HG02943 (cell line): Measurements from ENCODE around the gene DENND5A.
"Not testable (repeated sequence)": the region's sequence is repeated elsewhere in the genome, so short reads cannot be mapped to it uniquely, and the experiment has no call there.

Experiments used
- ATAC-seq: cut with Tn5 transposase; IDR thresholded peaks from one replicate; pipeline ENCODE4 v1.9.1; 2021; ENCODE audit warnings: mild to moderate bottlenecking, low read depth, moderate library complexity; ENCODE audit not compliant: unreplicated experiment

DENND5A gene

DNA sequence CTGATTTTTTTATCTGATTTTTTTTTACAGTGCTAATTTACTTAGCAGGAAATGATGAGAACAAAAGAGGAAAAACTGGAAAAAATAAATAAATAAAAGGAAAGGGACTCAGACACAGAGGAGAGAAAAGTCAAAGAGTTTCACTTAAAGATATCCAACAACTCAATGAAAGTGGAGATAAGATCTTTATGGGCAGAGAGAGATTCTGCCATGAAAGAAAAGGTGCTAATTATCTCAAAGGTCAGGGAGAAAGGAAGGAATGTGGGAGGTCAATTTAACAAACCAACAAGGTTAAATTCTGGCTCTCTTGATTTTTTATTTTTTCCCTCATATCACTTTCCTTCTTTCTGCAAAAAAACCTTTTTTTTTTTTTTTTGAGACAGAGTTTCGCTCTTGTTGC lies 86.0 kb downstream of the DENND5A start:
- ATAC-seq: no peak

DNA sequence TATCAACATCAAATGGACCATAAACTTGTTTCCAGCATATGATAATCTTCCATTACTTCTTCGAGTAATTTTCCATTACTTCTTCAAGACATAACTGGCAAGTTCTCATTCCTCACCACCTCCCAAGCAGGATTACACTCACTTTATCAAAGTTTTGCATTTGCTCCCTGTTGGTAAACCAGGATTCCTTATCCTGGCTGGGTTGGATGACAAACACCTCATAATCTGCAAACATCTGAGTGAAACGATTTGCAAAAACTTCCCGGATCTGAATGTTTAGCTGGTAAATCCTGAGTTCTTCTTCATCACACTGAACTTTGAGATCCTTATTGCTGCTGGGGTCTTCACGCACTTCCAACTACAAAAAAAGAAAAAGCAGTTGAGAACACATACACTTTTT lies 86.4 kb downstream of the DENND5A start:
- no peak for ATAC-seq

DNA sequence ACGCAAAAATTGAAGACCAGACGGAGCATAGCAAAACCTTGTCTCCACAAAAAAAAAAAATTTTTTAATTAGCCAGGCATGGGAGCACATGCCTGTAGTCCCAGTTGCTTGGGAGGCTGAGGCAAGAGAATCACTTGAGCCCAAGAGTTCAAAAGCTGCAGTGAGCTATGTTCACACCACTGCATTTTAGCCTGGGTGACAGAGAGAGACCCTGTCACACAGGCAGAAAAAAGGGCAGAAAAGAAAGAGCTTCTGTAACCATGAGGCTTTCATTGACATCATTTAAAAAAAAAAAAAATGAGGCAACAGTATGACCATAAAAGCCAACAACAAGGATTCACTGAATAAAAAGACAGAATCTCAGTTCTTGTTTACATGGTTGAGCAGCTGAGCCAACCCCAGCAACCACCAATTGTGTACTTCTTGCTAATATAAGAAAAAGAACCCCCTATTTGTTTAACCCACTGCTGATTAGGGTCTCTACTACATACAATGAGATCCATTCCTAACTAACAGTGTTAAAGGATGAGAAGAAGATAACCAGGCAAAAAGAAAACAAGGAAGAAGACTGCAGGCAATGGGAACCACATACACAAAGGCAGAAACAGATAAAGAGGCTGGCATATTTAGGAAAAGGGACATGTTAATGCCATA lies 87.6 kb downstream of the DENND5A start:
- no peak for ATAC-seq

DNA sequence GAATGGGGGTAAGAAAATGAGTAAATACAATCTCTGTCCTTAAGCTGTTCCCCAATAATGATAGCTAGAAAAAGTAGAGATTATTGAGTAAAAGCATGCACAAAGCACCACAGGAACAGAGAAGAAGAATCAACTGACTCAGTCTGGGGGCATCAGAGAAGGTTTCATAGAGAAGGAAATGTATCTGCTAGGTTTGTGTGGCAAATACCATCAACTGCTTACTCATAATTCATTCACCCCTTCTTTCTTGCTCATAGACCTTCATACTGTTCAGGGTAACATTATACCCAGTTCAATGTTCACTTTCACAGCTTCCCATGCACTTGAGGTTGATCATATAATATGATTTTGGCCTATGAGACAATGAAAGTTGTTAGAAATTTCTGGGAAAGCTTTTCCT lies 88.6 kb downstream of the DENND5A start:
- ATAC-seq: no peak

DNA sequence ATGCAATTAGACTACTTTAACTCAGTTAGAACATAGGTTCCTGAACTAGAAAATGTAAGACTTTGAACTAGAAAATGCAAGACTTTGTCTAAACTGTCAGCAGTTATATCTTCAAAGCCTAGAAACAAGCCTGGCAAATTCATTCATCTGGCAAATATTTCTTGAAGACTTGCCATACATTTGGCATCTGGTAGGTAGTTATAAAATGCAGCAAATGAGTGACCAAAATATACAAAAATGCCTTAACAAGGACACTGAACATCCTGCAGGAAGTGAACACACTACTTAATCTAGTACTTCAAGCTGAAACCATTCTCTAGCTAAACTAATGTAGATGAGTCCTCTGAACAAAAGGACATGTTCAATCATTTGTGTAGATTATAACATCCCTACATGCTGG lies 89.0 kb downstream of the DENND5A start:
- no peak for ATAC-seq

DNA sequence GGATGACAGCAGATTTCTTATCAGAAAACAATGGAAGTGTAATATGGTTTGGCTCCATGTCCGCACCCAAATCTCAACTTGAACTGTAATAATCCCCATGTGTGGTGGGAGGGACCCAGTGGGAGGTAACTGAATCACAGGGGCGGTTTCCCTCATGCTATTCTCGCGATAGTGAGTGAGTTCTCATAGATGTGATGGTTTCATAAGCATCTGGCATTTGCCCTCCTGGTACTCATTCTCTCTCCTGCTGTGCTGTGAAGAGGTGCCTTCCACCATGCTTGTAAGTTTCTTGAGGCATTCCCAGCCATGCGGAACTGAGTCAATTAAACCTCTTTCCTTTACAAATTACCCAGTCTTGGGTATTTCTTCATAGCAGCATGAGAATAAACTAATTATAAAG lies 92.8 kb downstream of the DENND5A start:
- ATAC-seq: no peak

DNA sequence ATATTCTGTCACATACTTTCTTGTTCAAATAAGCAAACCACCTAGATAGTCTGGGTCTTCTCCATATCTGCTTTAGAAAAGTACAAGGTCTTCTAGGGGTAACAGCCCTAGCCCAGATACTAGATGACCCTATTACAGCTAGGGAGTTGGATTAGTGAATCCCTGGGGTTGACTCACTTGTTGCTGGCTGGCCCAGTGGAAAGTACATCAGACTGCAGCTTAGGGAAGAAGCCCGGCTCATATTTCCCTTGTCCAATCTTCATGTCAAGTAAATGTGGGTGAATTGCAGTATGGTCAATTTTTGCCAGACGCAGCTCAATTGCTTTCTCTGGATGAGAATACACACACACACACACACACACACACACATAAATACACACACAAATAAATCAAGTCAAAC lies 94.7 kb downstream of the DENND5A start:
- ATAC-seq: no peak

DNA sequence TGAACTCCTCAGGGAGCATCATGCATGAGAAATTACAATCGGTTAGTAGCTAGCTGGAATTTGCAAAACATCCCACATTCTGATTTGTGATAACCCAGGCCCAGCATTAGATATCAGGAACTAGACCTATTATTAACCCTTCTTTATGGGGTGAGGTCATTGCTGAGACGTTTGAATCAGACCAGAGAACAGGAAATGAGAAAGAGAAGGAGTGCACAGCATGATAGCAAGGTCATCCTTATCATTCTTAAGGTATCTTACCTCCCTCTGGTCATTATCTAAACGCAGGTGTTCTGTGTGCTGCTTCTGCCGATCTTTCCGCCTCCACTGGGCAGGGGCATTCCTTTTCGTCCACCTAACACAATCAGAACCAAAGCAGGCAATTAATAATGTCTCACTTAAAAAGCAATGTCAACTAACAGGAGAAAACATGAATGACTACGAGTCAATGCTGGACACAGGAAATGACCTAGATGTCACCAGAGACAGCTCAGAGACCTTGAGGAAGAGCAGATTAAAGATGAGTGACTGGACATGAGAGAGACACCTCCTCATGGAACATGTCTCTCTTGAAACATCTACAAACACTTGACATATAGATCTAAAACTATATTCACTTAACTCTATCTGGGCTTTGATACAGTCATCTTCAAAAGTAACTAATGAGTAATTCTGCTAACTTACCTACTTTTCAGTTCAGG lies 95.4 kb downstream of the DENND5A start:
- ATAC-seq: no peak

DNA sequence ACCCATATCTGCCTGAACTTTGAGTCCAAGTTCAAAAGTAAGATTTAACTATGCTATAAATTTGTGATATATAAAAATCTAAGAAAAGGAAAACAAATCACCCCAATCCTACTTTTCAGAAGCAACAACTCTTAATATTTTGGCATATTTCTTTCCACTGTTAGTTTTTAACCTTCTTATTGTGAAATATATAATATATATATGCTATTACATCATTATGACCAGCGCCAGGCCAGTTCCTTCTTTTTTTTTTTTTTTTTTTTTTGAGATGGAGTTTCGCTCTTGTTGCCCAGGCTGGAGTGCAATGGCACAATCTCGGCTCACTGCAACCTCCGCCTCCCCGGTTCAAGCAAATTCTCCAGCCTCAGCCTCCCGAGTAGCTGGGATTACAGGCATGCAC lies 103.2 kb downstream of the DENND5A start:
- ATAC-seq: not testable (repeated sequence)

DNA sequence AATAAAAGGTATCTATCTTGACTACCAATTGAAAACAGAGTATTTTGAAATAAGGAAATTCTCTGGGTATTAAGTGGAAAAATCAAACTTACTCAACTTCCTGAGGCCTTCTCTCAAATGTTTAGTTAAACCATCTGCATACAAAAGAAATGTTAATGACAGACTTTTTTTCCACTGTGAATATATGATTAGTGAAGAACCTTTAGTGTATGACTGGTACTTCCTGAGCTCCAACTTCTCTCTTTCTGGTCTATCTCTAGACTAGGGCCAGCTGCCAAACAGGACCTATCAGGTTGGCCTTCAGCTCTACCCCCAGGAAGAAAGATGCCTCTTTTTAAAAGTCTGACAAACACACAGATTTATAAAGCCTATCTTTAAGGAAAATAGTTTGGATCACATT lies 105.0 kb downstream of the DENND5A start:
- no peak for ATAC-seq

DNA sequence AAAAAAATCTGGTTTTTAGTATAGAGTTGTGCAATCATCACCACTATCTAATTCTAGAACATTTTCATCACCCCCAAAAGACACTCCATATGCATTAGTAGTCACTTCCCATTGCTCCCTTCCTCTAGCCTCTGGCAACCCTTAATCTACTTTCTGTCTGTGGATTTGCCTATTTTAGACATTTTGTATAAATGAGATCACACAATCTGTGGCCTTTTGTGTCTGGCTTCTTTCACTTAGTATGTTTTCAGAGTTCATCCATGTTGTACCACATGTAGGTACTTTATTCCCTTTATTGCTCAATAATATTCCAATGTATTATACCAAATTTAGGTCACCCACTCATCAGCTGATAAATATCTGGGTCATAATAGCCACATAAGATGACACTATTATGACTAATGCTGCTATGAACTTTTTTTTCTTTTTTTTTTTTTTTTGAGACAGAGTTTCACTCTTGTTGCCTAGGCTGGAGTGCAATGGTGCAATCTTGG lies 106.2 kb downstream of the DENND5A start:
- no peak for ATAC-seq

DNA sequence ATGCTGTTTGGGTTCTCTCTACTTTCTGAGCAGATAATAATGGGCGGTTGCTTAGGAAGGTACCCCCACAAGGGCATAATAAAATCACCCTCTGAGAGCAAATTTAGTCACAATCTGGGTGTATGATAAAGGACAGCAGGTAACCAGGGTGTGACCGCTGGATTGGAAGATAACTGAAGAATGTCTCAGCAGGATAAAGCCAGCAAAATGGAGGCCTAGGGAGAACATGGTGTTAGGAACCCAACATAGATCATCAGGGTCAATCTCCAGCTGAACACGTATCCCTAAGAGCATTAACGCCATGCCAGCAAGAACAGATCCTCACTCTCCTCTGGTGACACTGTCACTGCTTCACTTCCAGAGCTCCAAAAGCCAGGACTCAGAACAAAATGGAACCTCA lies 109.2 kb downstream of the DENND5A start:
- no peak for ATAC-seq

DNA sequence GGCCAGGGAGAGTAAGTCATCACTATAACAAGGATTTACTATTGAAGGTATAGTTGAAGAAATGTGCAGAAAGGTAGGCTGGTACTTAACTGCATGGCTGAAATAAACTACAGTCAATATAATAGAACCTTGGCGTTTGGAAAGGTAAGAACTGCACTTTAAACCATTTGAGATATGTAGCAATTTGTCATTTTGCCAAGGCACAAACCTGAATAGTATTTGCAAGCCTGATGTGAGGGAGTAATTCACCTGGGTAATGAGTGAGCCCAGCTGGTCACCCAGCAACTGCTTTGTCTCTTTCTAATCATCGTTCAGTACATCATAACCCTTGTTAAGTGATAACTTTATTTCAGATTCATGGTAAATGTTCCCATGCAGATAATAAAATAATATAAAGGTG lies 111.5 kb downstream of the DENND5A start:
- no peak for ATAC-seq

DNA sequence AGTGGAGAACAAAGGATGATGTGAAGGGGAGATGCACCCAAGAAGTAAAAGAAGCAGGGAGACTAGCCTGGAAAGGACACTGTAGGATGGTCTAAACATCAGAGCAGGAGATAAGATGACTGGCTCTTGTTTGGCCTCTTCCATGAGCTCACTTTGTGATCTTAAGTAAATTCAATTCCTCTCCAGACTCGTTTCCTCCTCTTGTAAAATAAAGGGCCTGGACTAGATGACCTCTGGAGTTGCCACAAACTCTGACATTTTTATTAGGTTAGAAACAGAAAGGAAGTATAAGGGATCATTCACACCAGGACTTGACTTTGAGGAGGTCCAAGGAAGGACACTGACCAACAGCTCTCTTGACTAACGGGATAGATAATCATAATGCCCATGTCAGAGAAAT lies 113.5 kb downstream of the DENND5A start:
- ATAC-seq: no peak

DNA sequence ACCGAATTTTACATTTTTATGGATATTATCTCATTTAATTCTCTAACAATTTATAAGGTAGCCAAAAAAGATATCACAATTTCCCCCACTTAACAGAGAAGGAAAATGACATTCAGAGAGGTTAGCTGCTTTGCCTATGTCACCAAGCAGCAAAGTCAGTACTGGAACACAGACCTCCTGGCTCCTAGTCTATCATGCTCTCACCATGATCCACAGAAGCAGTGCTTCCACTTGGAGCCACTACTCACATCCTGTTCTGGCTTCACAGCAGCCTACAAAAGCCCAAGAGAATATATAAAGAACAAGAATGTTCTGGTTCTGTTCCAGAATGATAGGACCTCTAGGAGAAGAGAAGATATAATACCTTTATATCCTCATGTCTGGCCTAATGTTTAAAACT lies 114.2 kb downstream of the DENND5A start:
- no peak for ATAC-seq

DNA sequence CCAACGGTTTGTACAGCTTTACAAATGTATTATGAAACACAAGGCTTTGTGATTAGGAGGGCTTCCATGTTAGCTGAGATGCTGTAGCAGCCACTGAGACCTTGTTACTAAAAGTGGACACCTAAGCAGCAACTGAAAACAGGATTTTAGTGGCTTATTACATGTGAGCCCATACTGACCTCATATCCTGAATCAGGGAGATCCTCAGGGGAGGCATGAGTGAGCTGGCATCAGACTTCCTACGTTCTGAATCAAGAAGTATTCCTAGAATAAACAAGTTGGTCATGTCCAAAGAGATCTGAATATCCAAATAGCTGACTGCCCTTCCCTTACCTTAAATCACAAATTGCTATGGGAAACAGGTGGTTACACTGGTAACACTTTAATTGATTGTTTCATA lies 114.6 kb downstream of the DENND5A start:
- no peak for ATAC-seq

DNA sequence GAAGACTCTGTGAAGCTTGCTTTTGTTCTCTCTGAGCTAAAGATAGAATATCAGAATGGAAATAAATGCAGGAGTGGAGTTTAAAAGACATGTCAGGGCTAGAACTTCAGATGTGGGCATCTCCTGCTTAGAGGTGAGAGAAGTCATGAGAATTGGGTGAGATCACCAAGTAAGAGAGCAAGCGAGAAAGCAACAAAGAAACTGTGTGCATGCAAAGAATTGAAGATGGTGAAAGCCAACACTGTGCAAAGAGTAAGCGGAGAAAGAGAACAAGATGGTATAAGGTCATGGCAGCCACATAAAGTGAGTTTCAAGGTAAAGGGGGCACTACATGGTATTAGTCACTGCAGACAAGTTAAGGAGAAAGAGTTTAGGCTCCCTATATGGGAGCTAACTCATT lies 116.4 kb downstream of the DENND5A start:
- no peak for ATAC-seq

DNA sequence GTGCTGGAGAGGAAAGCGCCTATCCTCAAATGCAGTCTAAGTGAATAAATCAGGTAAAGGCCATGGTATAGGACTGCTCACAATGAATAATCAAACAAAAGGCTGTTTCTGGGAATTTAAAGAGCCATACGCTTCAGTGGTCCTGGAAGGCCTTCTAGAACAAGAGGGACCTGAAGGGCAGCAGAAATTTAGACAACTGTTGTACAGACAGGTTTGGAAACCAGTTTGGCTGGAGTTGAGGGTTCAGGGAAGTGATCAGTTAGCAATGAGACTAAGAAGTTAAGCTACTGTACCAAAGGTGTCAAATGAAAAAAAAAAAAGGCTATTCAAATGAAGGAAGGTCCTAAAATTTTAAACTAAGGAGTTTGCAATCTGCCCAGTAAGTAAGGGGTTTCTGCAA lies 117.1 kb downstream of the DENND5A start:
- no peak for ATAC-seq

DNA sequence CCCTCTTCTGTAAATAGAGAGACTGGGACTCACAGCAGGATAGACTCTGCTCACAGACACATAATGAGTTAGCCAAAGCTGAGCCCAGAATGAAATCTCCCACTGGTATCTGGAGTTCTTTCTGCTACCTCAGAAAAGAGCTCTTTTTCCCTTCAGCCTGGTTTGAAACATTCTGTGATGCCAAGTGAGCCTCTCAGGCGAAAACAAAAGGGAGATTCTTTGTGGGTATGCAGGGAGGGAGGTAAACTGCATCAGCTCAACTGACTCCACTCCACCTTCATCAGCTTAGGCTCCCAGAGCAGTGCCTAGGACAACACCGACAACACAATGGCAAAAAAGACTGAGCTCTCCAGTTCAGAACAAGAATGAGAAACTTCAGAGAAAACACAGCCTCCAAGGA lies 118.7 kb downstream of the DENND5A start:
- no peak for ATAC-seq

DNA sequence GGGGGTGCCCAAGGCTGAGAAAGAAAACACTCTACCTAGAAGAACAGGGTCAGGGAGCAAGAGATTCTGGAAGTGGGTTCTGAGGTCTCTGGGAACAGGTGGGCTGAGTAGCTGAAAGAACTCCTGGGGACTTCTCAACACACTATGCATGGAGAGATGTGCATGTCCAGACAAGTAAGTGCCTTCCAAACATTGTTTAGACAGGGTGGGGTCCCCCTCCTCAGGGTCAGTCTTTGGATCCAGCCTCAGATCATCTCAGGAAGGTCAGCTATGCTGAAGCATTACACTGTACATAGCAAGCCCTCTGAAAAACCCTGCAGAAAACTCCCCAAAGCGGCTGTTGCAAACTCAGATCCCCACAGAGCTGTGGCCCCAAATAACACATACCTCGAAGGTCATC lies 119.9 kb downstream of the DENND5A start:
- ATAC-seq: no peak

DNA sequence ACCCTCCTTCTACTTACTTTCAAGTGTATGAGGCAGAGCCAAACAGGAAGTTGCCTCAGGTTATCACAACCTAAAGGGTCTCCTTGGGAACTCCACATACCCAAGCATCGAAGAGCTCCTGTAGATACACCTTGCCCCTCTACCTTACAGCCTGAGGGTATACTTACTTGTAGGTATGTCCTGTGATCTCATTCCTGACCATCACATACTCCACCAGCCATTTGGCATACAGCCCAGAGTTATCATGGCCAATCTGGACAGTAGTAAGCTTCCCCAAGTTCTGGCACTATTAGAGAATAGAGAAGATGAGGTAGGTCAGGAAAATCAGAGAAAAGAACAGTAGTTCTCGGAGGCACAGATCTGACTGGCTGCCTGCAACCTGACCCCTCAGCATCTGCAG lies 120.3 kb downstream of the DENND5A start:
- no peak for ATAC-seq

DNA sequence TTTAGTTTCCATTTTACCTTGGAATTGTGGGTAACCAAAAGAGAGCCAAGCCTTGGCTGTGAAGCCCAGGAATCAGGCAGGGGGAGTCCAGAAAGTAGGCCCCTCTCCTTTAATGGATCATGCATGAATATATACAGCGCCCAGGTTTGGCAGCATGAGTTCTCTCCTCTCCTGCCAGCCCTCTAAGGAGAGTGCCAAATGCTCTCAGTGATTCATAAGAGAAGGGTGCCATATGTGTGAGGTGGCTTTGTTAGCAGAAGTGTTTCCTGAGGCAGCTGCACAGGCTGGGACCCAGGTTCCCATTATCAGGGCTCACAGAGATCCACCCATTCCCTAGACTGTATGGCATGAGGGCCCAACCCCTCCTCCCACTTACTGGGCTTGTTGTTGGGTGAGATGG lies 121.4 kb downstream of the DENND5A start:
- ATAC-seq: no peak
